Mesothelial cell of epicardium (in vitro differentiated cells): ENCODE measurements around the gene RBM23. TPM values are rescaled to one million over a fixed set of nuclear protein-coding genes. Genes with fewer than 3 reads are reported as not detected.
A peak's percentile ranks its signal among the peaks of the same experiment; 100 is the strongest.

Experiments
- DNase-seq, 2 experiments: peaks; one replicate each; pipeline ENCODE4 v3.0.0; 2021; ENCODE audit warnings: low spot score in 2 of 2; ENCODE audit not compliant: unreplicated experiment in 2 of 2
- H3K27ac Mint-ChIP-seq: 2 replicates; pipeline ENCODE4 v1.8.0; 2021; ENCODE audit warnings: mixed read lengths
- H3K27me3 Mint-ChIP-seq: 2 replicates; pipeline ENCODE4 v1.8.0; 2021; ENCODE audit warnings: low read depth, mixed read lengths
- H3K36me3 Mint-ChIP-seq: 2 replicates; pipeline ENCODE4 v1.8.0; 2021; ENCODE audit warnings: mixed read lengths
- H3K4me1 Mint-ChIP-seq: 2 replicates; pipeline ENCODE4 v1.8.0; 2021; ENCODE audit warnings: mixed read lengths
- H3K4me3 Mint-ChIP-seq: 2 replicates; pipeline ENCODE4 v1.8.0; 2021; ENCODE audit warnings: mild to moderate bottlenecking, moderate library complexity, mixed read lengths
- H3K9me3 Mint-ChIP-seq: 2 replicates; pipeline ENCODE4 v1.8.0; 2021; ENCODE audit warnings: mixed read lengths
- total RNA-seq: library from RNA; stranded (reverse); gene quantifications from 3 replicates; pipeline ENCODE4 v1.2.1, GENCODE V29; 2021
- TF ChIP-seq, protein P1 (sequence below): fragments of 200-600 bp; sonication (generic); IDR thresholded peaks from one replicate; pipeline ENCODE4 v1.5.0; 2021; ENCODE audit warnings: antibody characterized with exemption; ENCODE audit not compliant: unreplicated experiment

The RBM23 gene
- total RNA-seq, 1 donor from 2014 or later: 97.9 TPM

DNA sequence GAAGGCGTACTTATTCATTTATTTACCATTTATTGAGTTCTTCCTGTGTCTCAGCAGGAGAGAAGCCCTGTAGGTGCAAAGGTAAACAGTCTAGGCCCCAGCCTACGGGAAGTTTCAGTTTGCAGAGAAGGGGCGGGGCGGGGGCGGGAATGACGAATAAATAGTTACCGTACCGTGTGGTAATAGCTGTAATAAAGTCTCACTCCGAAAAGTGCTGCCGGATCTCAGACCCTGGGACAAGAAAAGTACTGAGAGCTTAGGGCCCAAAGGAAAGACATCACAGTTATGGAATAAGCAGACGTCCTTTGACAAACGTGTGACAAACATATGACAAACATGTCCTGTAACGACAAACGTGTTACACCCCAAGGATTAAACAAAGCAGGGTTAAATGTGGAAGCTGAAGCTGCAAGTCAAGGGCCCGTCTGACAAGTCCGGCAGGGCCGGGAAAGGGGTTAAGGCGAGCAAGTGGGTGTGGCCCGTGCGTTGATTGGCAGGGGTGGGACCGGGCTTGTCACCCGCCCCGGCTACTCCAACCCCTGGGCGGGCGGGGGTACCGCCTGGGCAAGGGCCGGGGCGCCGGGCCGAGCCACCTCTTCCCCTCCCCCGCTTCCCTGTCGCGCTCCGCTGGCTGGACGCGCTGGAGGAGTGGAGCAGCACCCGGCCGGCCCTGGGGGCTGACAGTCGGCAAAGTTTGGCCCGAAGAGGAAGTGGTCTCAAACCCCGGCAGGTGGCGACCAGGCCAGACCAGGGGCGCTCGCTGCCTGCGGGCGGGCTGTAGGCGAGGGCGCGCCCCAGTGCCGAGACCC is 47.5 kb downstream of the RBM23 start, which contains the start of gene LRP10:
Gene LRP10 (plus strand): TSS at position 517 of the 809 bp plus-strand sequence. CDS start 564 bp downstream, outside the sequence.
- DNase-seq: peak in 1 of 2 experiments; percentile 64
- TF ChIP-seq, protein P1, sequence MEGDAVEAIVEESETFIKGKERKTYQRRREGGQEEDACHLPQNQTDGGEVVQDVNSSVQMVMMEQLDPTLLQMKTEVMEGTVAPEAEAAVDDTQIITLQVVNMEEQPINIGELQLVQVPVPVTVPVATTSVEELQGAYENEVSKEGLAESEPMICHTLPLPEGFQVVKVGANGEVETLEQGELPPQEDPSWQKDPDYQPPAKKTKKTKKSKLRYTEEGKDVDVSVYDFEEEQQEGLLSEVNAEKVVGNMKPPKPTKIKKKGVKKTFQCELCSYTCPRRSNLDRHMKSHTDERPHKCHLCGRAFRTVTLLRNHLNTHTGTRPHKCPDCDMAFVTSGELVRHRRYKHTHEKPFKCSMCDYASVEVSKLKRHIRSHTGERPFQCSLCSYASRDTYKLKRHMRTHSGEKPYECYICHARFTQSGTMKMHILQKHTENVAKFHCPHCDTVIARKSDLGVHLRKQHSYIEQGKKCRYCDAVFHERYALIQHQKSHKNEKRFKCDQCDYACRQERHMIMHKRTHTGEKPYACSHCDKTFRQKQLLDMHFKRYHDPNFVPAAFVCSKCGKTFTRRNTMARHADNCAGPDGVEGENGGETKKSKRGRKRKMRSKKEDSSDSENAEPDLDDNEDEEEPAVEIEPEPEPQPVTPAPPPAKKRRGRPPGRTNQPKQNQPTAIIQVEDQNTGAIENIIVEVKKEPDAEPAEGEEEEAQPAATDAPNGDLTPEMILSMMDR: no peak
- peaks cover 18% of the 10 kb centered on the region for H3K4me1 Mint-ChIP-seq
- H3K9me3 Mint-ChIP-seq: no peaks in the 10 kb centered on the region
- H3K36me3 Mint-ChIP-seq: peaks cover 15% of the 10 kb centered on the region
- no peaks in the 10 kb centered on the region for H3K27me3 Mint-ChIP-seq
- peak within 1 kb of the TSS; percentile 93 for H3K4me3 Mint-ChIP-seq
- H3K27ac Mint-ChIP-seq: peak within 1 kb of the TSS; percentile 100

DNA sequence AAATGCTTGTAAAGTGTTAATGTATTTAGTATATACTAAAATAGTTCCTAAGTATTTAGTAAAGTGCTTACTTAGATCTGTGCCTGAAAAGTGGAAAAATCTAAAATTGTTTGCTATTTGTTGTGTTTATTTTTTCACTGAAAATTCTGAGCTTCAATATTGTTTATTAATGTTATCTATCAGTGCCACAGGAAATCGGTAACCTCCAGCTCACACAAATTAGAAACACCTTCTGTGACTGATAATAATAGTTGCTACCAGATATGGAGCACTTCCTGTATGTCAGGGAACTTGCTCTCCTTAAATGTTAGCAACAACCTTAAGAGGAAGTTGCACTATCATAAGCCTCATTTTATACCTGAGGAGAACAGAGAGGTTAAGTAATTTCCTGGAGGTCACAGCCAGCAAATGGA is 48.1 kb downstream of the RBM23 start:
- Mint-ChIP-seq H3K27ac (peak overlapping the region; percentile 100), H3K4me1 (peaks cover 18% of the 10 kb centered on the region), H3K9me3 (no peaks in the 10 kb centered on the region), H3K4me3 (peak overlapping the region; percentile 93), H3K27me3 (no peaks in the 10 kb centered on the region), H3K36me3 (peaks cover 10% of the 10 kb centered on the region)
- TF ChIP-seq, protein P1: no peak
- no peak for DNase-seq

DNA sequence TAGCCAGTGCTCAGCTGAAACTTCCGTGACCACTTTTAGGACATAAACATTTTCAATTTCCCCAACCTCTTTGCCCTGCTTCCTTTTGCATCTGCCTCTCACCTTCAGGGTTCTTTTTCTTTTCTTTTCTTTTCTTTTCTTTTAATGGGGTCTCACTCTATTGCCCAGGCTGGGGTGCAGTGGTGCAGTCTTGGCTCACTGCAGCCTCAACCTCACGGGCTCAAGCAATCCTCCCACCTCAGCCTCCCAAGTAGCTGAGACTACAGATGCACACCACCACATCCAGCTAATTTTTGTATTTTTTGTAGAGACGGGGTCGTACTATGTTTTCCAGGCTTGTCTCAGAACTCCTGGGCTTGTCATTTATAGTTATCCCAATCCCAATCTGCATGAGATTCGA is 52.1 kb downstream of the RBM23 start:
- H3K4me3 Mint-ChIP-seq: no peak overlapping the region
- no peaks in the 10 kb centered on the region for H3K9me3 Mint-ChIP-seq
- H3K27me3 Mint-ChIP-seq: no peaks in the 10 kb centered on the region
- TF ChIP-seq, protein P1: no peak
- H3K27ac Mint-ChIP-seq: no peak overlapping the region
- H3K4me1 Mint-ChIP-seq: peaks cover 10% of the 10 kb centered on the region
- no peaks in the 10 kb centered on the region for H3K36me3 Mint-ChIP-seq
- DNase-seq: no peak

DNA sequence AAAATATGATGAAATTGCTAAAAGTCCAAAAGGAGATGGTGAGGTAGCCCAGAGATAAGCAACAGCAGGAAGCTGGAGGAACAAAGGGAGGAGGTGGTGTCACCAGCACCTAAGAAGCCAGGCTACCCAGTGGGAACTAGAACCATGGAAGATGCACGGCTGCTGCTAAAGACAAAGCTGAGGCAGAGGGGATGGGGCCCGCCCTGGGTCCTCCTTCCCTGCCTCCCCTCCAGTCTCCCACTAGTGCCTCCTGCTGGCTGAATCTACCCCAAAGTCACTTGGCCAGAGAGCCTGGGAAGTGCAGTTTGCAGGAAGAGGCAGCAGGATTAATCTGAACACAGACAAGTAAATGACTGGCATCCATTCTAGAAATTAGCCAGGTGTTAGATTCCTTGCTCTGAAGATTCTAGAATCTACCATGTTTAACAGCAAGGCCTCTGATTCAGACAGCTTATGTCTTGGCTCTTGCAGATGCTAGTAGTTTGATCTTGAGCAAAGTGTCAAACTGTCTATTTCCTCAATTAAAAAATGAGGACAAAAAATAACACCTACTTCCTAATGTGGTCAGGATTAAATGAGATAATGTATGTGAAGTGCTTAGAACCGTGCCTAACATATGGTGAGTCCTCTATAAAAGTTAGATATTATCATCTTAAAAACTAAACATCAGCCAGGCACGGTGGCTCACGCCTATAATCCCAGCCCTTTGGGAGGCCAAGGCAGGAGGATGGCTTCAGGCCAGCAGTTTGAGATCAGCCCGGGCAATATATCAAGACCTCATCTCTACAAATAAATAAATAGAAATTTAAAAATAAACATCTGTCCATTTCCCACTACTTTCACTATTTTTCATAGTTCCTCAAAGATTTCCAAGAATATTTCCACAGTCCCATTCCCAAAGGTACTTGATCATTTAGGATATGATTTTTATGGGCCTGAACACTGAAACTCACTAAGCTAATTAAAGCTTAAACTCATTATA is 53.2 kb downstream of the RBM23 start:
- DNase-seq: no peak
- TF ChIP-seq, protein P1: no peak
- Mint-ChIP-seq H3K9me3 (no peaks in the 10 kb centered on the region), H3K36me3 (no peaks in the 10 kb centered on the region), H3K27ac (no peak overlapping the region), H3K27me3 (no peaks in the 10 kb centered on the region), H3K4me3 (no peak overlapping the region), H3K4me1 (peaks cover 5% of the 10 kb centered on the region)

DNA sequence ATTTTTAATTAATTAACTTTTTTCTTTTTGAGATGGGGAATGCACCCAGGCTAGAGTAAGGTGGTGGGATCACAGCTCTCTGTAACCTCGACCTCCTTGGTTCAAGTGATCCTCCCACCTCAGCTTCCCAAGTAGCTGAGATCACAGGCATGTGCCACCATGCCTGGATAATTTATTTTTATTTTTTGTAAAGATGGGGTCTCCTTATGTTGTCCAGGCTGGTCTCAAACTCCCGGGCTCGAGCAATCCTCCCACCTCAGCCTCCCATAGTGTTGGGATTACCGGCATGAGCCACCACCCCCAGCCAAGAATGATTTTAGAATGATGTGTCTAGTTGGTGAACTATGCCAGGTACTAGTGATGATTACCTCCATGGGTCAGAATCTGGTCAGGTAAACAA is 54.0 kb downstream of the RBM23 start:
- no peaks in the 10 kb centered on the region for H3K9me3 Mint-ChIP-seq
- H3K27ac Mint-ChIP-seq: no peak overlapping the region
- TF ChIP-seq, protein P1: no peak
- no peaks in the 10 kb centered on the region for H3K4me1 Mint-ChIP-seq
- H3K27me3 Mint-ChIP-seq: no peaks in the 10 kb centered on the region
- DNase-seq: no peak
- H3K36me3 Mint-ChIP-seq: no peaks in the 10 kb centered on the region
- no peak overlapping the region for H3K4me3 Mint-ChIP-seq
